ENCODE results near the gene SHROOM4.

DNA sequence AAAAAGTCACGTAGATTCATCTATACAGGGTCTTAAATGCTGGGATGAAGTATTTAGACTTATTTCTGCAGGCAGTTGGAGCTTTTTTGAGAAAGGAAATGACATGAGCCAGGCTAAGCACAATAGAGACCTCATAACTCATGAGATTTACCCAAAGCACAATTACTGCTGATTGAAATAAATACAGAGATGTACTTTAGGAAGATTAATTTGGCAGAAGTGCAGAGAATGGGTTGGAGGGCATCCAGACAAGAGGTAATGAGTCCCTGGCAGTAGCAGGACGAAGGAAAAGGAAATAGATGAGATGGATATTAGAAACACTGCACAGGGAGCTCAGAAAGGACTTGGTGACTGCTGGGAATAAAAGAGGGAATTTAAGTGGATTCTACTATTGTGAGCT lies 129.1 kb downstream of the SHROOM4 start:
- no peak for TF ChIP-seq ZSCAN32 (CRISPR knock-in tag; IDR thresholded peaks at IDR 0.05)
- TF ChIP-seq, protein P1, sequence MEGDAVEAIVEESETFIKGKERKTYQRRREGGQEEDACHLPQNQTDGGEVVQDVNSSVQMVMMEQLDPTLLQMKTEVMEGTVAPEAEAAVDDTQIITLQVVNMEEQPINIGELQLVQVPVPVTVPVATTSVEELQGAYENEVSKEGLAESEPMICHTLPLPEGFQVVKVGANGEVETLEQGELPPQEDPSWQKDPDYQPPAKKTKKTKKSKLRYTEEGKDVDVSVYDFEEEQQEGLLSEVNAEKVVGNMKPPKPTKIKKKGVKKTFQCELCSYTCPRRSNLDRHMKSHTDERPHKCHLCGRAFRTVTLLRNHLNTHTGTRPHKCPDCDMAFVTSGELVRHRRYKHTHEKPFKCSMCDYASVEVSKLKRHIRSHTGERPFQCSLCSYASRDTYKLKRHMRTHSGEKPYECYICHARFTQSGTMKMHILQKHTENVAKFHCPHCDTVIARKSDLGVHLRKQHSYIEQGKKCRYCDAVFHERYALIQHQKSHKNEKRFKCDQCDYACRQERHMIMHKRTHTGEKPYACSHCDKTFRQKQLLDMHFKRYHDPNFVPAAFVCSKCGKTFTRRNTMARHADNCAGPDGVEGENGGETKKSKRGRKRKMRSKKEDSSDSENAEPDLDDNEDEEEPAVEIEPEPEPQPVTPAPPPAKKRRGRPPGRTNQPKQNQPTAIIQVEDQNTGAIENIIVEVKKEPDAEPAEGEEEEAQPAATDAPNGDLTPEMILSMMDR (IDR thresholded peaks at IDR 0.05 in 2 of 3, conservative IDR thresholded peaks at IDR 0.05 in 1 of 3; ENCODE audit: insufficient read depth in 2 of 3, low read depth in 1 of 3, low read length in 3 of 3) = no peak
- no peak for TF ChIP-seq ZNF184 (CRISPR knock-in tag; IDR thresholded peaks at IDR 0.05)

All from K562 (cell line).